Posterior cingulate gyrus (tissue), 11 donors: Measurements from ENCODE around the gene ADAMTS9.

ENCODE experiments used
- DNase-seq, 10 donors: peaks; one replicate each; pipeline versions ENCODE4 v3.0.0 to v3.0.0-alpha.2; 2020 to 2021; ENCODE audit warnings: mixed read lengths in 3 of 10
- intact Hi-C: fragments of 100-400 bp; cut with DNase I; formaldehyde crosslinking; loops from one replicate; pipeline ENCODE4 v1.15.1; 2023

ADAMTS9 gene

GRCh38 chr3:64655160-64655559, 32.6 kb downstream of the ADAMTS9 start:
- intact Hi-C loops: no loop called here
- no peak for DNase-seq

GRCh38 chr3:64654013-64654412, 33.8 kb downstream of the ADAMTS9 start:
- intact Hi-C loops: no loop called here

GRCh38 chr3:64653101-64653500, 34.7 kb downstream of the ADAMTS9 start:
- no peak for DNase-seq
- intact Hi-C loops: no loop called here

More at GRCh38 chr3:64654013-64654412, 33.8 kb downstream of the ADAMTS9 start:
- DNase-seq: no peak

- intact Hi-C loops: no loop called here
- DNase-seq: no peak
Observed at GRCh38 chr3:64651741-64652241, 36.0 kb downstream of the ADAMTS9 start.

- intact Hi-C loops: no loop called here
- no peak for DNase-seq
Observed at GRCh38 chr3:64651303-64651702, 36.5 kb downstream of the ADAMTS9 start.

- no peak for DNase-seq
- intact Hi-C loops: no loop called here
Observed at GRCh38 chr3:64650715-64651114, 37.1 kb downstream of the ADAMTS9 start.

- intact Hi-C loops: no loop called here
- DNase-seq: no peak
Observed at GRCh38 chr3:64650096-64650622, 37.6 kb downstream of the ADAMTS9 start.

GRCh38 chr3:64648927-64649906, 38.6 kb downstream of the ADAMTS9 start:
- intact Hi-C loops: no loop called here
- DNase-seq: peak in 1 of 10 donors; percentile 67

- no peak for DNase-seq
- intact Hi-C loops: no loop called here
Observed at GRCh38 chr3:64647825-64648224, 40.0 kb downstream of the ADAMTS9 start.

GRCh38 chr3:64645243-64645642, 42.6 kb downstream of the ADAMTS9 start:
- DNase-seq: no peak
- intact Hi-C loops: no loop called here

- no peak for DNase-seq
- intact Hi-C loops: no loop called here
Observed at GRCh38 chr3:64644483-64644882, 43.3 kb downstream of the ADAMTS9 start.

- intact Hi-C loops: no loop called here
- DNase-seq: no peak
Observed at GRCh38 chr3:64642327-64643151, 45.3 kb downstream of the ADAMTS9 start.

GRCh38 chr3:64638981-64639481, 48.8 kb downstream of the ADAMTS9 start:
- DNase-seq: no peak
- intact Hi-C loops: no loop called here

- intact Hi-C loops: no loop called here
- DNase-seq: no peak
Observed at GRCh38 chr3:64638511-64638910, 49.3 kb downstream of the ADAMTS9 start.

GRCh38 chr3:64634417-64634816, 53.4 kb downstream of the ADAMTS9 start:
- intact Hi-C loops: no loop called here
- no peak for DNase-seq

GRCh38 chr3:64631951-64632350, 55.8 kb downstream of the ADAMTS9 start:
- intact Hi-C loops: no loop called here
- no peak for DNase-seq

- DNase-seq: no peak
- intact Hi-C loops: no loop called here
Observed at GRCh38 chr3:64627471-64628321, 60.1 kb downstream of the ADAMTS9 start.

GRCh38 chr3:64627042-64627441, 60.8 kb downstream of the ADAMTS9 start:
- intact Hi-C loops: no loop called here
- DNase-seq: no peak

GRCh38 chr3:64625381-64625780, 62.4 kb downstream of the ADAMTS9 start:
- intact Hi-C loops: no loop called here
- DNase-seq: no peak

- no peak for DNase-seq
- intact Hi-C loops: no loop called here
Observed at GRCh38 chr3:64623125-64623524, 64.7 kb downstream of the ADAMTS9 start.
